GM12801 (cell line): ENCODE results near the gene CPVL.

Experiments used
- TF ChIP-seq, protein P1 (sequence below): IDR thresholded peaks from one replicate; pipeline ENCODE4 v1.5.1; 2011; ENCODE audit warnings: control low read depth; ENCODE audit not compliant: insufficient read length; ENCODE audit errors: extremely low read depth

CPVL gene

GRCh38 chr7:29140873-29141468, 5.4 kb downstream of the CPVL start:
- TF ChIP-seq, protein P1, sequence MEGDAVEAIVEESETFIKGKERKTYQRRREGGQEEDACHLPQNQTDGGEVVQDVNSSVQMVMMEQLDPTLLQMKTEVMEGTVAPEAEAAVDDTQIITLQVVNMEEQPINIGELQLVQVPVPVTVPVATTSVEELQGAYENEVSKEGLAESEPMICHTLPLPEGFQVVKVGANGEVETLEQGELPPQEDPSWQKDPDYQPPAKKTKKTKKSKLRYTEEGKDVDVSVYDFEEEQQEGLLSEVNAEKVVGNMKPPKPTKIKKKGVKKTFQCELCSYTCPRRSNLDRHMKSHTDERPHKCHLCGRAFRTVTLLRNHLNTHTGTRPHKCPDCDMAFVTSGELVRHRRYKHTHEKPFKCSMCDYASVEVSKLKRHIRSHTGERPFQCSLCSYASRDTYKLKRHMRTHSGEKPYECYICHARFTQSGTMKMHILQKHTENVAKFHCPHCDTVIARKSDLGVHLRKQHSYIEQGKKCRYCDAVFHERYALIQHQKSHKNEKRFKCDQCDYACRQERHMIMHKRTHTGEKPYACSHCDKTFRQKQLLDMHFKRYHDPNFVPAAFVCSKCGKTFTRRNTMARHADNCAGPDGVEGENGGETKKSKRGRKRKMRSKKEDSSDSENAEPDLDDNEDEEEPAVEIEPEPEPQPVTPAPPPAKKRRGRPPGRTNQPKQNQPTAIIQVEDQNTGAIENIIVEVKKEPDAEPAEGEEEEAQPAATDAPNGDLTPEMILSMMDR, result no peak

DNA sequence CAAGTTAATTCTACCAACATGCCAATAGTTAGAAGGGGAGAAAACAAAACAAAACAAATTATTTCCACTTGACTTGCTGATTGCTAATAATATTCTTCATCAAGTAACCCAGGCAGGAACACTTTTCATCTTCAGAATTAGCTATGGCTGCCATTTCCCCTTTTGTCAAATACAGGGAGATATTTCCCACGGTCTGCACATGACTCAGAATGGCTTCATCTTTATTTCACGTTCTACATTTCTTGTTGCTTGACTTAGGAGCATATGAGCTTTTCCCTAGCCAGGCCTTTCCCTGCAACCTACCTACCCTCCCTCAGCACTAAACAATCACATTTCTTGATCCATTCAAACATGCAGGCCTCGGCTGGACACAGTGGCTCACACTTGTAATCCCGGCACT, 6.5 kb downstream of the CPVL start:
- TF ChIP-seq, protein P1, result no peak

DNA sequence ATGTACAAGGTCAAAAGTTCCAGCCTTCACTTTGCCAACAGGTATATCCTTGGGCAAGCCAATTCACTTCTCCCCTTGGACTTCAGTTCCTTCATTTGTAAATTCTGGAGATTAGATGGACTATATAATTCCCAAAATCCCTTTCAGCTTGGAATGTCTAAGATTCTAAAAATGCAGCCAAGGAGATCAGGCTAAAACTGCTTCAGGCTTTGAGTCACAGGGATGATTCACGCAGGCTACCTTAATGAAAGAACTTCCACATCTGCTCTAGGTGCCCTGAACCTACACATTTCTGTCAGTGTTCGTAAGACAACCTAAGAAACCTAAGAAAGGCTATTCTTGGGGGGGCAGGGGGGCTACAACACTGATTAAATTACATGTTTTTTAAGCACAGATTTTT, 7.1 kb downstream of the CPVL start:
- TF ChIP-seq, protein P1, result no peak

- TF ChIP-seq, protein P1, result no peak
Measured at GRCh38 chr7:29138588-29138987, 7.7 kb downstream of the CPVL start.

- TF ChIP-seq, protein P1, result no peak
Measured at GRCh38 chr7:29135846-29136245, 10.5 kb downstream of the CPVL start.

DNA sequence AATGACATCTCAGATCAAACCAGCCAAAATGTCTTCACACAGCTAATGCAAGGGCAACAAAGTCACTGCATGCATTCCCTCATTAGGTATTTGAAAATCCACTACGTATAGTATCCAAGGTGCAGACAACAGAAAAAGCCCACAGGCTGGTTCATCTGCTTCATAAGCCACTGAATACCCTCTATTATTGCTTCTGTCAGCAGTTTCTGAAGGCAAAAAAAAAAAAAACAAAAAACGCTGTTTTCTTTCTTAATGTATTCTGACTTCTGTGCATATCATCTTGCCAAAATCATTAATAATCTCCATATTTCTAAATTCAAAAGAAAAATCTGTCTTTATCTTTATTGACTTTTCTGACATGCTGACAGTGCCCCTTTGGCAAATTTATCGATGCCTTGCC, 13.4 kb downstream of the CPVL start:
- TF ChIP-seq, protein P1, result no peak

DNA sequence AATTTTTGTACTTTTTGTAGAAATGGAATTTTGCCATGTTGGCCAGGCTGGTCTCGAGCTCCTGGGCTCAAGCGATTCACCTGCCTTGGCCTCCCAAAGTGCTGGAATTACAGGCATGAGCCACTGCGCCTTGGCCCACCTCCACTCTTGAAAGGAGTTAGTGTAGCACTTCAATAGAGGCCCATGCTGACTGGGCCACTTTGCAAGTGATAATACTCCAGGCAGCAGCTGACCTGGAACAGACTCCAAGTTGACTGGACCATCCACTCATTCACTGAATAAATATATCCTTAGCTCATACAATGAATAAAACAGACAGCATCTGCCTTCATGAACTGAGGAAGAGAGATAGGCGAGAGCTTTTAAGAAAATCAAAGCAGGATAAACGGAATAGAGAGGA, 14.7 kb downstream of the CPVL start:
- TF ChIP-seq, protein P1, result no peak
